GM12892 (cell line): ENCODE measurements around the gene MGAT5.

ENCODE experiments used
- POLR2A ChIP-seq: IDR thresholded peaks from 2 replicates; pipeline ENCODE4 v1.6.1; 2011; ENCODE audit warnings: low read depth, low read length, control low read depth
- POLR2AphosphoS5 ChIP-seq: IDR thresholded peaks from 2 replicates; pipeline ENCODE4 v1.6.1; 2011; ENCODE audit warnings: low read depth, low read length, control low read depth
- TAF1 ChIP-seq: IDR thresholded peaks from 2 replicates; pipeline ENCODE4 v1.6.1; 2011; ENCODE audit warnings: low read depth, mild to moderate bottlenecking, control low read depth, low read length, borderline replicate concordance

GRCh38 chr2:134412639-134412999 is 158.7 kb downstream of the MGAT5 start:
- TF ChIP-seq POLR2AphosphoS5, result no peak
- TF ChIP-seq POLR2A, result no peak
- no peak for TF ChIP-seq TAF1
